K562 (cell line): ENCODE data around the gene NECAB3. TPM values are rescaled to one million over a fixed set of nuclear protein-coding genes. Genes with fewer than 3 reads are reported as not detected.

Source experiments
- BCOR ChIP-seq: fragments of 450-650 bp; IDR thresholded peaks from 2 replicates; pipeline ENCODE4 v1.6.1; 2016
- CBX3 ChIP-seq, 2 experiments: IDR thresholded peaks; 1 replicate in 1 of 2; 2 replicates in 1 of 2; pipeline ENCODE4 v1.6.1; 2012; ENCODE audit warnings: inconsistent platforms in 2 of 2, low read length in 2 of 2, borderline replicate concordance in 1 of 2, control low read depth in 1 of 2
- CXXC5 ChIP-seq: fragments of 250-450 bp; sonication (Bioruptor Pico); IDR thresholded peaks from 2 replicates; pipeline ENCODE4 v1.8.0; 2022; ENCODE audit warnings: inconsistent platforms, mild to moderate bottlenecking, moderate library complexity
- EGR1 ChIP-seq: fragments of 450-650 bp; conservative IDR thresholded peaks from 2 replicates; pipeline ENCODE4 v1.6.1; 2017; ENCODE audit warnings: mild to moderate bottlenecking
- HDAC1 ChIP-seq, 2 experiments: fragments of 450-650 bp; IDR thresholded peaks; 2 replicates each; pipeline ENCODE4 v1.6.1; 2016 to 2017; ENCODE audit warnings: inconsistent platforms in 1 of 2, mild to moderate bottlenecking in 1 of 2, moderate library complexity in 1 of 2
- JUND ChIP-seq, 2 experiments: IDR thresholded peaks; 2 replicates in 1 of 2; 3 replicates in 1 of 2; pipeline ENCODE4 v1.6.1; 2011; ENCODE audit warnings: borderline replicate concordance in 2 of 2, low read depth in 2 of 2, low read length in 2 of 2, improper control_type of control experiment in 1 of 2, missing biosample characterization in 1 of 2, missing genetic modification characterization in 1 of 2, missing genetic modification reagents in 1 of 2
- KLF16 ChIP-seq: IDR thresholded peaks from 2 replicates; pipeline ENCODE4 v1.6.1; 2016; ENCODE audit warnings: antibody characterized with exemption
- POLR3A ChIP-seq: IDR thresholded peaks from 2 replicates; pipeline ENCODE4 v1.6.1; 2011; ENCODE audit warnings: borderline replicate concordance, mild to moderate bottlenecking, moderate library complexity; ENCODE audit not compliant: insufficient read length, insufficient read depth; ENCODE audit errors: extremely low read depth
- RBBP5 ChIP-seq: fragments of 200-600 bp; sonication (generic); IDR thresholded peaks from 2 replicates; pipeline ENCODE4 v1.6.1; 2012; ENCODE audit warnings: borderline replicate concordance, mild to moderate bottlenecking, low read length, control low read depth, inconsistent platforms; ENCODE audit not compliant: insufficient read depth, poor library complexity, severe bottlenecking
- SIN3A ChIP-seq, 2 experiments: fragments of 150-350 bp in 1 of 2; IDR thresholded peaks; 2 replicates each; pipeline ENCODE4 v1.6.1; 2011 to 2016; ENCODE audit warnings: borderline replicate concordance in 2 of 2, low read depth in 2 of 2, low read length in 2 of 2, mild to moderate bottlenecking in 2 of 2, moderate library complexity in 2 of 2; ENCODE audit not compliant: control insufficient read depth in 1 of 2
- TCF7 ChIP-seq: sonication (generic); IDR thresholded peaks from 2 replicates; pipeline ENCODE4 v1.6.1; 2016; ENCODE audit warnings: antibody characterized with exemption, borderline replicate concordance
- TEAD4 ChIP-seq, 2 experiments: sonication (generic) in 1 of 2; formaldehyde crosslinking in 1 of 2; IDR thresholded peaks; 2 replicates each; pipeline versions ENCODE4 v1.6.1 to v1.8.0; 2012 to 2022; ENCODE audit warnings: borderline replicate concordance in 1 of 2, inconsistent platforms in 1 of 2, low read length in 1 of 2, mild to moderate bottlenecking in 1 of 2, missing genetic modification reagents in 1 of 2
- U2AF2 ChIP-seq: fragments of 200-400 bp; formaldehyde crosslinking; optimal IDR thresholded peaks from 2 replicates; pipeline ENCODE3; 2017; ENCODE audit warnings: low read depth, mild to moderate bottlenecking, low read length
- polyA plus RNA-seq, 8 experiments: library from polyadenylated mRNA; depleted of rRNA in 4 of 8; stranded (reverse) in 5 of 8; unstranded in 3 of 8; fragments of >200 nt; fragmentation: Nextera tagmentation in 2 of 8; fragmentation: Illumina TruSeq in 1 of 8; extraction: Ambion mirVana in 2 of 8; extraction: Trizol in 1 of 8; gene quantifications; 2 replicates each; pipeline versions ENCODE4 v1.2.1 to v1.2.3, GENCODE V29; 2011 to 2014; ENCODE audit warnings: inconsistent platforms in 1 of 8, missing spikeins in 1 of 8
- total RNA-seq, 7 experiments: library from RNA; depleted of rRNA in 6 of 7; stranded (reverse); fragments of >200 nt in 6 of 7; fragmentation: Illumina TruSeq in 2 of 7; extraction: Trizol in 2 of 7; gene quantifications; 2 replicates each; pipeline versions ENCODE4 v1.2.1 to v1.2.3, GENCODE V29; 2011 to 2021; ENCODE audit warnings: low replicate concordance in 1 of 7
- TF ChIP-seq, protein P1 (sequence below): sonication (generic); formaldehyde crosslinking; IDR thresholded peaks from 2 replicates; pipeline ENCODE4 v1.9.0; 2022; ENCODE audit warnings: mild to moderate bottlenecking, missing genetic modification reagents
- TF ChIP-seq, protein P2 (sequence below), 2 experiments: fragments of 450-650 bp; conservative IDR thresholded peaks; 2 replicates each; pipeline ENCODE4 v1.6.1; 2017; ENCODE audit warnings: mild to moderate bottlenecking in 2 of 2, moderate library complexity in 2 of 2
- TF ChIP-seq, protein P3 (sequence below), 2 experiments: IDR thresholded peaks; 2 replicates each; pipeline ENCODE4 v1.6.1; 2012; ENCODE audit warnings: improper control_type of control experiment in 2 of 2, low read depth in 2 of 2, low read length in 2 of 2, borderline replicate concordance in 1 of 2
- TF ChIP-seq, protein P4 (sequence below): fragments of 250-450 bp; sonication (Bioruptor Pico); IDR thresholded peaks from 2 replicates; pipeline ENCODE4 v1.8.0; 2021; ENCODE audit warnings: moderate library complexity, mild to moderate bottlenecking, inconsistent platforms
- TF ChIP-seq, protein P5 (sequence below), 2 experiments: IDR thresholded peaks; 2 replicates each; pipeline ENCODE4 v1.6.1; 2011; ENCODE audit warnings: borderline replicate concordance in 1 of 2, control low read depth in 1 of 2, low read depth in 1 of 2, low read length in 1 of 2, mild to moderate bottlenecking in 1 of 2, mixed read lengths in 1 of 2, moderate library complexity in 1 of 2; ENCODE audit not compliant: insufficient read depth in 1 of 2, insufficient read length in 1 of 2, poor library complexity in 1 of 2, severe bottlenecking in 1 of 2; ENCODE audit errors: extremely low read depth in 1 of 2

Gene NECAB3
- total and polyA plus RNA-seq, 9 of the 15 experiments (the other 6 are each of a cell fraction or from before 2014, with no cell fraction given): 0.94 to 63.3 (median 31.5) TPM

DNA sequence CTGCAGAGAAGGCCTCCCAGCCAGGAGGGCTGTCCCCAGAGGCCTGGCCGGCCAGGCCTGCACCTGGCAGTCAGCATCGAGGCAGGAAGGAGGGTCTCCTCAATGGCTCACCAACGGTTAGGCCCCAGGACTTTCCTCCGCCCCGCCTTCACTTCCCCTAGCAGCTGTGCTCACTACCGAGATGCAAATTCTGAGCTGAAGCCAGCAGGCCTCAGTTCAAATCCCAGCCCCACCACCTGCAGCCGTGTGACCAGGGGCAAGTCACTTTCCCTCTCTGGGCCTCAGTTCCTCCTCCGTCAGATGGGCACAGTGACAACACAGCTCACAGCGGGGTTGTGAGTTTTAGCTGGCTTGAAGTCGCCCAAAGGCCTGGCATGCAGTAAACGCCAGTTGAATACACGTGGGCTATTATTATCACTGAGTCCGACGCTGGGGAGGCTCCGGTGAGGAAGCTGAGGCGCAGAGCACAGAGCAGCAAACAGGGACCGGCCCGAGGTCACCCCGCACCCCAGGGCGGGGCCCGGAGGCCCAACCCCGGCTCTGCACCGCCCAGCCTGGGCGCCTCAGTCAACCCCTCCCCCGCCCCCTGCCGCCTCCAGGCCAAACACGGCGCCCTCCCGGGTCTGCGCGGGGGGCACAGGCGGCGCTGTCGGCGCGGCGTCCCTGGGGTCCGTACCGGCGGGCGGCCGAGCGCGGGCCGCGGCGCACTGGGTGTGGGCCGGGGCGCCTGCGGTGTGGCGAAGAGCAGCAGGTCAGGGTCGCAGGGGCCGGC lies 11.3 kb upstream of the NECAB3 start (continued):
- TF ChIP-seq, protein P1, sequence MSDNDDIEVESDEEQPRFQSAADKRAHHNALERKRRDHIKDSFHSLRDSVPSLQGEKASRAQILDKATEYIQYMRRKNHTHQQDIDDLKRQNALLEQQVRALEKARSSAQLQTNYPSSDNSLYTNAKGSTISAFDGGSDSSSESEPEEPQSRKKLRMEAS (CRISPR knock-in tag): peak; percentile 54; the same call in 1 of the 2 replicates
- TF ChIP-seq BCOR (peak; percentile 54; the same call in 1 of the 2 replicates), TEAD4 (IDR thresholded peaks at IDR 0.05; ENCODE audit: low read length) (0 out of 2 replicates have a peak, but pooled peaks have one; percentile 22), TEAD4 (CRISPR knock-in tag; IDR thresholded peaks at IDR 0.05; ENCODE audit: borderline replicate concordance) (no peak), EGR1 (0 out of 2 replicates have a peak, but pooled peaks have one; percentile 9), JUND (IDR thresholded peaks at IDR 0.05; ENCODE audit: borderline replicate concordance, low read depth, low read length) (0 out of 2 replicates have a peak, but pooled peaks have one; percentile 8), JUND (tag; IDR thresholded peaks at IDR 0.05; ENCODE audit: borderline replicate concordance, low read depth, low read length) (no peak), U2AF2 (no peak), POLR3A (no peak), TCF7 (no peak), RBBP5 (peak; percentile 75), HDAC1 (IDR thresholded peaks at IDR 0.05) (peak in 1 of 2 experiments; percentile 68; a peak in 2 of 4 replicates), KLF16 (0 out of 2 replicates have a peak, but pooled peaks have one; percentile 16), CXXC5 (no peak), SIN3A (IDR thresholded peaks at IDR 0.05; ENCODE audit: borderline replicate concordance in 2 of 2, control insufficient read depth in 1 of 2, low read depth in 2 of 2, low read length in 2 of 2) (peak; percentile 65 to 77; a peak in 2 of 4 replicates), CBX3 (IDR thresholded peaks at IDR 0.05; ENCODE audit: borderline replicate concordance in 1 of 2, low read length in 2 of 2) (0 out of 3 replicates have a peak, but pooled peaks of 1 of the 2 experiments have one; percentile 24)
- TF ChIP-seq, protein P2, sequence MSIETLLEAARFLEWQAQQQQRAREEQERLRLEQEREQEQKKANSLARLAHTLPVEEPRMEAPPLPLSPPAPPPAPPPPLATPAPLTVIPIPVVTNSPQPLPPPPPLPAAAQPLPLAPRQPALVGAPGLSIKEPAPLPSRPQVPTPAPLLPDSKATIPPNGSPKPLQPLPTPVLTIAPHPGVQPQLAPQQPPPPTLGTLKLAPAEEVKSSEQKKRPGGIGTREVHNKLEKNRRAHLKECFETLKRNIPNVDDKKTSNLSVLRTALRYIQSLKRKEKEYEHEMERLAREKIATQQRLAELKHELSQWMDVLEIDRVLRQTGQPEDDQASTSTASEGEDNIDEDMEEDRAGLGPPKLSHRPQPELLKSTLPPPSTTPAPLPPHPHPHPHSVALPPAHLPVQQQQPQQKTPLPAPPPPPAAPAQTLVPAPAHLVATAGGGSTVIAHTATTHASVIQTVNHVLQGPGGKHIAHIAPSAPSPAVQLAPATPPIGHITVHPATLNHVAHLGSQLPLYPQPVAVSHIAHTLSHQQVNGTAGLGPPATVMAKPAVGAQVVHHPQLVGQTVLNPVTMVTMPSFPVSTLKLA (conservative IDR thresholded peaks at IDR 0.05): peak; percentile 49 to 75
- TF ChIP-seq, protein P3, sequence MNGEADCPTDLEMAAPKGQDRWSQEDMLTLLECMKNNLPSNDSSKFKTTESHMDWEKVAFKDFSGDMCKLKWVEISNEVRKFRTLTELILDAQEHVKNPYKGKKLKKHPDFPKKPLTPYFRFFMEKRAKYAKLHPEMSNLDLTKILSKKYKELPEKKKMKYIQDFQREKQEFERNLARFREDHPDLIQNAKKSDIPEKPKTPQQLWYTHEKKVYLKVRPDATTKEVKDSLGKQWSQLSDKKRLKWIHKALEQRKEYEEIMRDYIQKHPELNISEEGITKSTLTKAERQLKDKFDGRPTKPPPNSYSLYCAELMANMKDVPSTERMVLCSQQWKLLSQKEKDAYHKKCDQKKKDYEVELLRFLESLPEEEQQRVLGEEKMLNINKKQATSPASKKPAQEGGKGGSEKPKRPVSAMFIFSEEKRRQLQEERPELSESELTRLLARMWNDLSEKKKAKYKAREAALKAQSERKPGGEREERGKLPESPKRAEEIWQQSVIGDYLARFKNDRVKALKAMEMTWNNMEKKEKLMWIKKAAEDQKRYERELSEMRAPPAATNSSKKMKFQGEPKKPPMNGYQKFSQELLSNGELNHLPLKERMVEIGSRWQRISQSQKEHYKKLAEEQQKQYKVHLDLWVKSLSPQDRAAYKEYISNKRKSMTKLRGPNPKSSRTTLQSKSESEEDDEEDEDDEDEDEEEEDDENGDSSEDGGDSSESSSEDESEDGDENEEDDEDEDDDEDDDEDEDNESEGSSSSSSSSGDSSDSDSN (IDR thresholded peaks at IDR 0.05; ENCODE audit: borderline replicate concordance in 1 of 2, low read depth in 2 of 2, low read length in 2 of 2): 0 out of 4 replicates have a peak, but pooled peaks of 1 of the 2 experiments have one; percentile 36
- TF ChIP-seq, protein P4, sequence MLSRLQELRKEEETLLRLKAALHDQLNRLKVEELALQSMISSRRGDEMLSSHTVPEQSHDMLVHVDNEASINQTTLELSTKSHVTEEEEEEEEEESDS (CRISPR knock-in tag): no peak
- TF ChIP-seq, protein P5, sequence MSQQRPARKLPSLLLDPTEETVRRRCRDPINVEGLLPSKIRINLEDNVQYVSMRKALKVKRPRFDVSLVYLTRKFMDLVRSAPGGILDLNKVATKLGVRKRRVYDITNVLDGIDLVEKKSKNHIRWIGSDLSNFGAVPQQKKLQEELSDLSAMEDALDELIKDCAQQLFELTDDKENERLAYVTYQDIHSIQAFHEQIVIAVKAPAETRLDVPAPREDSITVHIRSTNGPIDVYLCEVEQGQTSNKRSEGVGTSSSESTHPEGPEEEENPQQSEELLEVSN (IDR thresholded peaks at IDR 0.05; ENCODE audit: borderline replicate concordance in 1 of 2, extremely low read depth in 1 of 2, insufficient read depth in 1 of 2, insufficient read length in 1 of 2, low read depth in 1 of 2, low read length in 1 of 2, poor library complexity in 1 of 2, severe bottlenecking in 1 of 2): peak in 1 of 2 experiments; percentile 37
